GM23338 (cell line): ENCODE data around the gene KXD1. TPM values are rescaled to one million over a fixed set of nuclear protein-coding genes. Genes with fewer than 3 reads are reported as not detected.

Source experiments
- ATAC-seq: fragments of 200-7000 bp; cut with Tn5 transposase; 3 replicates; pipeline ENCODE4 v1.9.1; 2020
- DNase-seq: peaks from one replicate; pipeline ENCODE4 v3.0.0-alpha.2; 2015; ENCODE audit warnings: low spot score
- H2AFZ ChIP-seq: fragments of 200-600 bp; sonication (generic); 2 replicates; pipeline ENCODE4 v1.8.0; 2016; ENCODE audit warnings: antibody characterized with exemption, mild to moderate bottlenecking, moderate library complexity
- H3F3A ChIP-seq: fragments of 200-600 bp; sonication (generic); replicated peaks from 2 replicates; pipeline ENCODE4 v1.8.0; 2017; ENCODE audit warnings: antibody characterized with exemption, mixed run types, low read depth
- H3K27ac ChIP-seq: fragments of 200-600 bp; sonication (generic); 2 replicates; pipeline ENCODE4 v1.6.1; 2016; ENCODE audit warnings: low read depth
- H3K27me3 ChIP-seq: fragments of 200-600 bp; sonication (generic); 2 replicates; pipeline ENCODE4 v1.8.0; 2016; ENCODE audit warnings: mild to moderate bottlenecking, mixed run types, moderate library complexity; ENCODE audit not compliant: insufficient read depth
- H3K36me3 ChIP-seq: fragments of 200-600 bp; sonication (generic); 2 replicates; pipeline ENCODE4 v1.8.0; 2016; ENCODE audit warnings: mild to moderate bottlenecking; ENCODE audit not compliant: insufficient read depth
- H3K4me1 ChIP-seq: fragments of 200-600 bp; sonication (generic); 2 replicates; pipeline ENCODE4 v1.8.0; 2016; ENCODE audit warnings: mild to moderate bottlenecking, moderate library complexity; ENCODE audit not compliant: insufficient read depth
- H3K4me2 ChIP-seq: fragments of 200-600 bp; sonication (generic); 2 replicates; pipeline ENCODE4 v1.7.1; 2017; ENCODE audit warnings: mixed run types
- H3K4me3 ChIP-seq: fragments of 200-600 bp; sonication (generic); 2 replicates; pipeline ENCODE4 v1.6.1; 2016; ENCODE audit warnings: mixed run types
- H3K79me2 ChIP-seq: fragments of 200-600 bp; sonication (generic); replicated peaks from 2 replicates; pipeline ENCODE4 v1.8.0; 2017; ENCODE audit warnings: mild to moderate bottlenecking; ENCODE audit not compliant: insufficient read depth
- H3K9me2 ChIP-seq: fragments of 200-600 bp; sonication (generic); 2 replicates; pipeline ENCODE4 v1.8.0; 2017; ENCODE audit not compliant: insufficient read depth
- H4K20me1 ChIP-seq: fragments of 200-600 bp; sonication (generic); replicated peaks from 2 replicates; pipeline ENCODE4 v1.8.0; 2017; ENCODE audit warnings: mild to moderate bottlenecking; ENCODE audit not compliant: insufficient read depth
- H3K27ac Mint-ChIP-seq: 2 replicates; pipeline ENCODE4 v1.8.0; 2020; ENCODE audit warnings: inconsistent platforms, mild to moderate bottlenecking, moderate library complexity, mixed read lengths
- H3K27me3 Mint-ChIP-seq: 3 replicates; pipeline ENCODE4 v1.8.0; 2022; ENCODE audit warnings: low read depth, mild to moderate bottlenecking, moderate library complexity, mixed read lengths, inconsistent platforms; ENCODE audit not compliant: insufficient read depth, poor library complexity
- H3K36me3 Mint-ChIP-seq: 3 replicates; pipeline ENCODE4 v1.8.0; 2021; ENCODE audit warnings: low read depth, mild to moderate bottlenecking, inconsistent platforms, moderate library complexity, mixed read lengths
- H3K4me1 Mint-ChIP-seq: 3 replicates; pipeline ENCODE4 v1.8.0; 2020; ENCODE audit warnings: mild to moderate bottlenecking, inconsistent platforms, mixed read lengths
- H3K4me3 Mint-ChIP-seq: 3 replicates; pipeline ENCODE4 v1.8.0; 2021; ENCODE audit warnings: moderate library complexity, mild to moderate bottlenecking, inconsistent platforms, mixed read lengths
- H3K9me3 Mint-ChIP-seq: 3 replicates; pipeline ENCODE4 v1.8.0; 2020; ENCODE audit warnings: moderate library complexity, mild to moderate bottlenecking, inconsistent platforms, mixed read lengths
- CTCF ChIP-seq, 2 experiments: fragments of 200-600 bp in 1 of 2; sonication (generic) in 1 of 2; conservative IDR thresholded peaks; 2 replicates each; pipeline versions ENCODE4 v1.5.1 to v1.6.1; 2016 to 2017; ENCODE audit warnings: antibody characterized with exemption in 2 of 2, low read depth in 2 of 2, mild to moderate bottlenecking in 2 of 2, moderate library complexity in 1 of 2
- EZH2 ChIP-seq: fragments of 200-600 bp; sonication (generic); IDR thresholded peaks from one replicate; pipeline ENCODE4 v1.8.0; 2017; ENCODE audit warnings: antibody characterized with exemption, mild to moderate bottlenecking, low read depth; ENCODE audit not compliant: unreplicated experiment
- REST ChIP-seq: IDR thresholded peaks from one replicate; pipeline ENCODE4 v1.6.1; 2018; ENCODE audit warnings: antibody characterized with exemption; ENCODE audit not compliant: unreplicated experiment
- ZNF462 ChIP-seq: fragments of 250-450 bp; sonication (Bioruptor Pico); IDR thresholded peaks from 2 replicates; pipeline ENCODE4 v1.5.0; 2020; ENCODE audit warnings: mild to moderate bottlenecking, moderate library complexity
- polyA plus RNA-seq: library from polyadenylated mRNA; unstranded; fragments of >200 nt; fragmentation: Nextera tagmentation; extraction: Ambion mirVana; gene quantifications from 2 replicates; pipeline ENCODE4 v1.2.1, GENCODE V29; 2016
- total RNA-seq: library from RNA; depleted of rRNA; stranded (reverse); fragments of >200 nt; shearing (Covaris generic); gene quantifications from 2 replicates; pipeline ENCODE4 v1.2.3, GENCODE V29; 2014

KXD1 gene
- total and polyA plus RNA-seq, 2 experiments from 2014 or later: 108 to 164 TPM

GRCh38 chr19:18533058-18533457 lies 24.6 kb upstream of the KXD1 start:
- ATAC-seq (no peak), DNase-seq (no peak)
- Histone ChIP-seq H3F3A (0 out of 2 replicates have a peak, but pooled peaks cover 5% of the 10 kb centered on the region), H3K4me1 (no peaks in the 10 kb centered on the region), H3K4me2 (no peak overlapping the region), H3K27me3 (no peaks in the 10 kb centered on the region), H3K4me3 (no peak overlapping the region), H2AFZ (no peak overlapping the region), H3K27ac (no peak overlapping the region), H3K9me2 (no peaks in the 10 kb centered on the region), H4K20me1 (no peaks in the 10 kb centered on the region; the same call in 1 of the 2 replicates), H3K79me2 (no peaks in the 10 kb centered on the region), H3K36me3 (peaks cover 4% of the 10 kb centered on the region; the same call in 1 of the 2 replicates)
- Mint-ChIP-seq H3K27ac (no peak overlapping the region), H3K4me1 (no peaks in the 10 kb centered on the region), H3K4me3 (no peak overlapping the region), H3K9me3 (no peaks in the 10 kb centered on the region; the same call in 2 of the 3 replicates), H3K36me3 (peaks cover 50% of the 10 kb centered on the region), H3K27me3 (peaks cover 2% of the 10 kb centered on the region)
- TF ChIP-seq CTCF (conservative IDR thresholded peaks at IDR 0.05; ENCODE audit: low read depth in 2 of 2): no peak
- no peak for TF ChIP-seq EZH2
- TF ChIP-seq ZNF462: no peak
- no peak for TF ChIP-seq REST
